Endothelial cell of umbilical vein (primary cell): ENCODE results near the gene UCK1. TPM values are rescaled to one million over a fixed set of nuclear protein-coding genes. Genes with fewer than 3 reads are reported as not detected.

Experiments
- BruUV-seq: library from RNA; stranded (reverse); fragments of 400-500 nt; replicated peaks from 2 replicates; lab custom pipeline; 2021; lab: Mats Ljungman, UMichigan
- CTCF ChIA-PET: fragments of 300-600, 350-600 bp; sonication (Branson Sonifier 250); formaldehyde crosslinking; loops from one replicate; lab custom pipeline; 2021; ENCODE audit warnings: antibody characterized with exemption, inconsistent platforms; lab: Charles Lee
- POLR2A ChIA-PET: fragments of 300-600, 350-600 bp; sonication (Branson Sonifier 250); formaldehyde crosslinking; loops from one replicate; lab custom pipeline; 2021; ENCODE audit warnings: antibody characterized with exemption, inconsistent platforms; lab: Charles Lee
- DNase-seq: peaks from one replicate; pipeline ENCODE4 v3.0.0-alpha.2; 2011; ENCODE audit warnings: low read depth, low spot score
- FAIRE-seq: peaks from 2 replicates; lab custom pipeline; 2011; peaks lifted over from hg19 to GRCh38; lab: Jason Lieb, UNC
- H2AFZ ChIP-seq: 2 replicates; pipeline ENCODE4 v1.6.0; 2012; ENCODE audit warnings: low read depth, low read length, control low read depth, inconsistent platforms
- H3K27ac ChIP-seq: 2 replicates; pipeline ENCODE4 v1.5.1; 2011; ENCODE audit warnings: low read depth, mild to moderate bottlenecking, control low read depth, low read length, moderate library complexity; ENCODE audit not compliant: insufficient read depth
- H3K27me3 ChIP-seq, 2 experiments: 2 replicates each; pipeline versions ENCODE4 v1.6.0 to v1.6.1; 2011; ENCODE audit warnings: low read length in 2 of 2, mixed read lengths in 1 of 2; ENCODE audit not compliant: control insufficient read depth in 2 of 2, insufficient read depth in 2 of 2
- H3K36me3 ChIP-seq, 2 experiments: 2 replicates in 1 of 2; 3 replicates in 1 of 2; pipeline ENCODE4 v1.5.1; 2011; ENCODE audit warnings: low read length in 2 of 2, mild to moderate bottlenecking in 1 of 2, moderate library complexity in 1 of 2; ENCODE audit not compliant: control insufficient read depth in 2 of 2, insufficient read depth in 2 of 2; ENCODE audit errors: extremely low read depth in 1 of 2
- H3K4me1 ChIP-seq: 3 replicates; pipeline ENCODE4 v1.5.1; 2011; ENCODE audit warnings: mild to moderate bottlenecking, low read length; ENCODE audit not compliant: control insufficient read depth, insufficient read depth; ENCODE audit errors: extremely low read depth
- H3K4me2 ChIP-seq: 2 replicates; pipeline ENCODE4 v1.6.1; 2011; ENCODE audit warnings: low read length, control low read depth, mixed read lengths; ENCODE audit not compliant: insufficient read depth
- H3K4me3 ChIP-seq, 3 experiments: fragments of 200-600 bp in 1 of 3; sonication (generic), shearing (Covaris generic) in 1 of 3; replicated peaks in 1 of 3; 2 replicates each; pipeline ENCODE4 v1.5.1; 2011 to 2016; ENCODE audit warnings: control low read depth in 3 of 3, low read length in 3 of 3, mild to moderate bottlenecking in 2 of 3, inconsistent platforms in 1 of 3, low read depth in 1 of 3, moderate library complexity in 1 of 3; ENCODE audit not compliant: insufficient read depth in 1 of 3
- H3K79me2 ChIP-seq: 2 replicates; pipeline ENCODE4 v1.6.0; 2012; ENCODE audit warnings: low read length, inconsistent platforms; ENCODE audit not compliant: control insufficient read depth, insufficient read depth
- H3K9ac ChIP-seq: replicated peaks from 2 replicates; pipeline ENCODE3; 2011; ENCODE audit warnings: low read length, control low read depth; ENCODE audit not compliant: insufficient read depth; ENCODE audit errors: extremely low read depth
- H3K9me1 ChIP-seq: replicated peaks from 3 replicates; pipeline ENCODE4 v1.6.0; 2011; ENCODE audit warnings: mild to moderate bottlenecking, low read length; ENCODE audit not compliant: control insufficient read depth, insufficient read depth; ENCODE audit errors: extremely low read depth
- H3K9me3 ChIP-seq: replicated peaks from 2 replicates; pipeline ENCODE4 v1.5.1; 2012; ENCODE audit warnings: low read length, inconsistent platforms; ENCODE audit not compliant: control insufficient read depth, insufficient read depth
- H4K20me1 ChIP-seq: replicated peaks from 2 replicates; pipeline ENCODE3; 2011; ENCODE audit warnings: mild to moderate bottlenecking, low read length; ENCODE audit not compliant: control insufficient read depth, insufficient read depth; ENCODE audit errors: extremely low read depth
- EZH2 ChIP-seq: IDR thresholded peaks from 2 replicates; pipeline ENCODE4 v1.6.1; 2012; ENCODE audit warnings: borderline replicate concordance, low read depth, mild to moderate bottlenecking, moderate library complexity, low read length, inconsistent platforms; ENCODE audit not compliant: severe bottlenecking
- FOS ChIP-seq: IDR thresholded peaks from 2 replicates; pipeline ENCODE4 v1.6.1; 2011; ENCODE audit warnings: mild to moderate bottlenecking, low read length, moderate library complexity, borderline replicate concordance; ENCODE audit not compliant: insufficient read depth
- GATA2 ChIP-seq: IDR thresholded peaks from 2 replicates; pipeline ENCODE4 v1.7.0; 2011; ENCODE audit warnings: low read depth, mild to moderate bottlenecking, moderate library complexity, mixed read lengths, low read length; ENCODE audit not compliant: insufficient read length, insufficient read depth
- JUN ChIP-seq: IDR thresholded peaks from 2 replicates; pipeline ENCODE4 v1.6.1; 2011; ENCODE audit warnings: borderline replicate concordance, low read depth; ENCODE audit not compliant: insufficient read length, insufficient read depth
- MYC ChIP-seq: IDR thresholded peaks from one replicate; pipeline ENCODE4 v1.6.1; 2011; ENCODE audit warnings: mild to moderate bottlenecking, low read depth, low read length
- POLR2A ChIP-seq: IDR thresholded peaks from 2 replicates; pipeline ENCODE4 v1.6.1; 2012; ENCODE audit warnings: low read depth, mild to moderate bottlenecking, control low read depth, low read length
- POLR2AphosphoS5 ChIP-seq: IDR thresholded peaks from 2 replicates; pipeline ENCODE4 v1.6.1; 2012; ENCODE audit warnings: low read depth, mild to moderate bottlenecking, control low read depth, low read length, moderate library complexity; ENCODE audit not compliant: insufficient read depth
- dilution Hi-C: fragments of 300-500 bp; cut with MboI; formaldehyde crosslinking; loops from one replicate; pipeline ENCODE4 v1.15.0; 2019; ENCODE audit warnings: low sequenced_read_pairs; ENCODE audit not compliant: extremely low pct_ligation_motif_present
- intact Hi-C: fragments of 100-400 bp; cut with micrococcal nuclease; formaldehyde crosslinking; loops from one replicate; pipeline ENCODE4 v1.10.0; 2022
- polyA plus RNA-seq, 4 experiments: library from polyadenylated mRNA; depleted of rRNA in 3 of 4; stranded (reverse) in 3 of 4; unstranded in 1 of 4; fragments of >200 nt; gene quantifications; 2 replicates each; pipeline versions ENCODE4 v1.2.1 to v1.2.3, GENCODE V29; 2011 to 2012; ENCODE audit warnings: missing spikeins in 1 of 4
- total RNA-seq: library from RNA; stranded (reverse); gene quantifications from 2 replicates; pipeline ENCODE4 v1.2.3, GENCODE V29; 2021
- TF ChIP-seq, protein P1 (sequence below), 2 donors: IDR thresholded peaks; 1 replicate in 1 of 2; 2 replicates in 1 of 2; pipeline ENCODE4 v1.5.1; 2011; ENCODE audit warnings: low read length in 2 of 2, mild to moderate bottlenecking in 2 of 2, moderate library complexity in 2 of 2, control low read depth in 1 of 2, inconsistent platforms in 1 of 2, low read depth in 1 of 2; ENCODE audit not compliant: insufficient read depth in 1 of 2; ENCODE audit errors: extremely low read depth in 1 of 2
- TF ChIP-seq, protein P2 (sequence below): IDR thresholded peaks from 2 replicates; pipeline ENCODE4 v1.6.1; 2011; ENCODE audit not compliant: insufficient read depth, insufficient read length

The UCK1 gene
- total and polyA plus RNA-seq, 2 donors (not counting 3 experiments of a cell fraction or from before 2014, with no cell fraction given), result 23.6 to 30.1 TPM

DNA sequence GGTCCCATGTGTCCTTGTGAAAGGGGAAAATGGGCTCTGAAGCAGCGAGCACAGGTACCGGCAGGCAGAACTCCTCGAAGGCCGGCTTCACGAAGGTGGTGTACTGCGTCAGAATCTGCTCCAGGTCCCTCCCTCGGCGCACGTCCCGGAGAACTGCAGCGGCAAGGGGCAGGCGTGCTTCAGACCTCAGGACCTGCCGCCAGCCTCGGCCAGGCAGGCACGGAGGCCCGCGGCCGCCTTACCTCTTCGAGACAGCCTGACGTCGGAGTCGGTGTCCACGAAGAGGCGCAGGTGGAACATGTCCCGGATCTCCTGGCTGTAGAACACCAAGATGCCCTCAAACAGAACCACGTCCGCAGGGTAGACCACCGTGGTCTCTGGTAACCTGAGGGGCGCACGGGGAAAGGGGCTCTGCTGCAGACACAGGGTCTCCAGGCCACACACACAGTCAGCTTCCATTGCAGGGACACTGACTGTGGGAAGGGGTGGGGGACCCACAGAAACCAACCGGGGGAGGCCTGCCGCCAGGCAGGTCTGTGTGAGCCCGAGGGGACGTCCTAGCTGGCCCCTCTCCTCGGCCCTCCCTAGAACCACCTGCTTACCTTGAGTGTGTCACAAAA, 2.1 kb downstream of the UCK1 start:
- BruUV-seq, result no TSS peak
- CTCF ChIA-PET, result no interaction called here
- Histone ChIP-seq H3K9me1 (no peaks in the 10 kb centered on the region), H3K4me1 (peaks cover 4% of the 10 kb centered on the region), H3K27ac (no peak overlapping the region), H2AFZ (no peak overlapping the region), H4K20me1 (no peaks in the 10 kb centered on the region), H3K36me3 (peaks cover 5 to 36% of the 10 kb centered on the region in 2 experiments), H3K4me3 (no peak overlapping the region), H3K4me2 (no peak overlapping the region), H3K9ac (no peak overlapping the region), H3K9me3 (no peaks in the 10 kb centered on the region), H3K27me3 (no peaks in the 10 kb centered on the region), H3K79me2 (peaks cover 4% of the 10 kb centered on the region)
- intact Hi-C loops, result no loop called here
- dilution Hi-C loops, result no loop called here
- no peak for DNase-seq
- TF ChIP-seq MYC (no peak), POLR2AphosphoS5 (no peak), EZH2 (no peak), POLR2A (no peak), FOS (no peak), JUN (no peak), GATA2 (no peak)
- TF ChIP-seq, protein P1, sequence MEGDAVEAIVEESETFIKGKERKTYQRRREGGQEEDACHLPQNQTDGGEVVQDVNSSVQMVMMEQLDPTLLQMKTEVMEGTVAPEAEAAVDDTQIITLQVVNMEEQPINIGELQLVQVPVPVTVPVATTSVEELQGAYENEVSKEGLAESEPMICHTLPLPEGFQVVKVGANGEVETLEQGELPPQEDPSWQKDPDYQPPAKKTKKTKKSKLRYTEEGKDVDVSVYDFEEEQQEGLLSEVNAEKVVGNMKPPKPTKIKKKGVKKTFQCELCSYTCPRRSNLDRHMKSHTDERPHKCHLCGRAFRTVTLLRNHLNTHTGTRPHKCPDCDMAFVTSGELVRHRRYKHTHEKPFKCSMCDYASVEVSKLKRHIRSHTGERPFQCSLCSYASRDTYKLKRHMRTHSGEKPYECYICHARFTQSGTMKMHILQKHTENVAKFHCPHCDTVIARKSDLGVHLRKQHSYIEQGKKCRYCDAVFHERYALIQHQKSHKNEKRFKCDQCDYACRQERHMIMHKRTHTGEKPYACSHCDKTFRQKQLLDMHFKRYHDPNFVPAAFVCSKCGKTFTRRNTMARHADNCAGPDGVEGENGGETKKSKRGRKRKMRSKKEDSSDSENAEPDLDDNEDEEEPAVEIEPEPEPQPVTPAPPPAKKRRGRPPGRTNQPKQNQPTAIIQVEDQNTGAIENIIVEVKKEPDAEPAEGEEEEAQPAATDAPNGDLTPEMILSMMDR (IDR thresholded peaks at IDR 0.05; ENCODE audit: extremely low read depth in 1 of 2, insufficient read depth in 1 of 2, low read depth in 1 of 2, low read length in 2 of 2), result no peak
- TF ChIP-seq, protein P2, sequence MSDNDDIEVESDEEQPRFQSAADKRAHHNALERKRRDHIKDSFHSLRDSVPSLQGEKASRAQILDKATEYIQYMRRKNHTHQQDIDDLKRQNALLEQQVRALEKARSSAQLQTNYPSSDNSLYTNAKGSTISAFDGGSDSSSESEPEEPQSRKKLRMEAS, result no peak
- no peak for FAIRE-seq
- POLR2A ChIA-PET, result no interaction called here
